DND-41 (cell line): ENCODE results near the gene RPL5.

Experiments
- ATAC-seq: fragments of 200-7000 bp; cut with Tn5 transposase; 3 replicates; pipeline ENCODE4 v1.9.1; 2021; ENCODE audit warnings: low read depth; ENCODE audit not compliant: insufficient read depth
- DNase-seq: peaks from one replicate; pipeline ENCODE4 v3.0.0-alpha.2; 2020
- H2AFZ ChIP-seq: 2 replicates; pipeline ENCODE4 v1.6.0; 2012; ENCODE audit warnings: low read depth, low read length
- H3K27ac ChIP-seq: 2 replicates; pipeline ENCODE4 v1.5.1; 2012; ENCODE audit warnings: low read length, inconsistent platforms
- H3K27me3 ChIP-seq: fragments of 200-600 bp; sonication (generic); 2 replicates; pipeline ENCODE4 v1.6.0; 2012; ENCODE audit warnings: low read length, mild to moderate bottlenecking, inconsistent platforms; ENCODE audit not compliant: insufficient read depth, poor library complexity
- H3K36me3 ChIP-seq: 2 replicates; pipeline ENCODE4 v1.5.1; 2012; ENCODE audit warnings: low read length, inconsistent platforms; ENCODE audit not compliant: insufficient read depth
- H3K4me1 ChIP-seq: 2 replicates; pipeline ENCODE4 v1.5.1; 2012; ENCODE audit warnings: mild to moderate bottlenecking, low read length; ENCODE audit not compliant: insufficient read depth
- H3K4me2 ChIP-seq: 2 replicates; pipeline ENCODE4 v1.6.0; 2012; ENCODE audit warnings: mild to moderate bottlenecking, moderate library complexity, low read length, inconsistent platforms; ENCODE audit not compliant: insufficient read depth
- H3K4me3 ChIP-seq, 2 experiments: fragments of 200-600 bp in 1 of 2; shearing (Covaris generic) in 1 of 2; 2 replicates each; pipeline ENCODE4 v1.5.1; 2012 to 2016; ENCODE audit warnings: inconsistent platforms in 2 of 2, low read length in 2 of 2, mild to moderate bottlenecking in 2 of 2, low read depth in 1 of 2, moderate library complexity in 1 of 2
- H3K79me2 ChIP-seq: 2 replicates; pipeline ENCODE4 v1.6.0; 2012; ENCODE audit warnings: low read length, inconsistent platforms; ENCODE audit not compliant: insufficient read depth
- H3K9ac ChIP-seq: 2 replicates; pipeline ENCODE4 v1.6.0; 2012; ENCODE audit warnings: low read depth, mild to moderate bottlenecking, inconsistent platforms, low read length, moderate library complexity
- H3K9me3 ChIP-seq: 2 replicates; pipeline ENCODE4 v1.5.1; 2012; ENCODE audit warnings: low read length, moderate library complexity, mild to moderate bottlenecking, inconsistent platforms; ENCODE audit not compliant: insufficient read depth, severe bottlenecking
- H4K20me1 ChIP-seq: 2 replicates; pipeline ENCODE4 v1.6.0; 2012; ENCODE audit warnings: low read length; ENCODE audit not compliant: insufficient read depth
- EZH2 ChIP-seq: IDR thresholded peaks from 3 replicates; pipeline ENCODE4 v1.6.1; 2012; ENCODE audit warnings: borderline replicate concordance, low read depth, mild to moderate bottlenecking, moderate library complexity, low read length, inconsistent platforms; ENCODE audit not compliant: severe bottlenecking
- TF ChIP-seq, protein P1 (sequence below): IDR thresholded peaks from 2 replicates; pipeline ENCODE4 v1.5.1; 2012; ENCODE audit warnings: borderline replicate concordance, low read length, moderate library complexity, mild to moderate bottlenecking; ENCODE audit not compliant: poor library complexity, severe bottlenecking; ENCODE audit errors: extremely low read depth

RPL5 gene

DNA sequence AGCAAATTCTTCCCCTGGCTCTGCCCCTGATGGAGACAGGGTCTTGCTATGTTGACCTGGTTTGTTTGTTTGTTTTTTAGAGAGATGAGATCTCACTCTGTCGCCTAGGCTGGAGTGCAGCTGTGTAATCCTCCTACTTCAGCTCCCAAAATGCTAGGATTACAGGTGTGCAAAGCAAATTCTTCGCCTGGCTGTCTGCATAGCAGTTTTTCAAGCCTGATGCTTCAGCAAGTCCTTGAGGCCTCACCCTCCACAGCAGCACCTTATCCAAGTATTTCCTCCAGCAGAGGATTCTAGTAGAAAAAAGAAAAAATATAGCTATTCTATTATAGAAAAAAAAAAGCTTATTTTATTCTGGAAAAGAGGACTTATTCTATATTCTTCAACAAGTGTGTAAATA is 15.1 kb upstream of the RPL5 start:
- no peak for DNase-seq
- Histone ChIP-seq H3K36me3 (no peaks in the 10 kb centered on the region), H3K9me3 (no peaks in the 10 kb centered on the region), H2AFZ (no peak overlapping the region), H3K27me3 (peaks cover 4% of the 10 kb centered on the region), H3K4me3 (no peak overlapping the region), H3K27ac (no peak overlapping the region), H3K4me1 (no peaks in the 10 kb centered on the region), H3K4me2 (no peak overlapping the region), H4K20me1 (no peaks in the 10 kb centered on the region), H3K79me2 (no peaks in the 10 kb centered on the region), H3K9ac (no peak overlapping the region)
- ATAC-seq: no peak
- TF ChIP-seq, protein P1, sequence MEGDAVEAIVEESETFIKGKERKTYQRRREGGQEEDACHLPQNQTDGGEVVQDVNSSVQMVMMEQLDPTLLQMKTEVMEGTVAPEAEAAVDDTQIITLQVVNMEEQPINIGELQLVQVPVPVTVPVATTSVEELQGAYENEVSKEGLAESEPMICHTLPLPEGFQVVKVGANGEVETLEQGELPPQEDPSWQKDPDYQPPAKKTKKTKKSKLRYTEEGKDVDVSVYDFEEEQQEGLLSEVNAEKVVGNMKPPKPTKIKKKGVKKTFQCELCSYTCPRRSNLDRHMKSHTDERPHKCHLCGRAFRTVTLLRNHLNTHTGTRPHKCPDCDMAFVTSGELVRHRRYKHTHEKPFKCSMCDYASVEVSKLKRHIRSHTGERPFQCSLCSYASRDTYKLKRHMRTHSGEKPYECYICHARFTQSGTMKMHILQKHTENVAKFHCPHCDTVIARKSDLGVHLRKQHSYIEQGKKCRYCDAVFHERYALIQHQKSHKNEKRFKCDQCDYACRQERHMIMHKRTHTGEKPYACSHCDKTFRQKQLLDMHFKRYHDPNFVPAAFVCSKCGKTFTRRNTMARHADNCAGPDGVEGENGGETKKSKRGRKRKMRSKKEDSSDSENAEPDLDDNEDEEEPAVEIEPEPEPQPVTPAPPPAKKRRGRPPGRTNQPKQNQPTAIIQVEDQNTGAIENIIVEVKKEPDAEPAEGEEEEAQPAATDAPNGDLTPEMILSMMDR: no peak
- no peak for TF ChIP-seq EZH2

DNA sequence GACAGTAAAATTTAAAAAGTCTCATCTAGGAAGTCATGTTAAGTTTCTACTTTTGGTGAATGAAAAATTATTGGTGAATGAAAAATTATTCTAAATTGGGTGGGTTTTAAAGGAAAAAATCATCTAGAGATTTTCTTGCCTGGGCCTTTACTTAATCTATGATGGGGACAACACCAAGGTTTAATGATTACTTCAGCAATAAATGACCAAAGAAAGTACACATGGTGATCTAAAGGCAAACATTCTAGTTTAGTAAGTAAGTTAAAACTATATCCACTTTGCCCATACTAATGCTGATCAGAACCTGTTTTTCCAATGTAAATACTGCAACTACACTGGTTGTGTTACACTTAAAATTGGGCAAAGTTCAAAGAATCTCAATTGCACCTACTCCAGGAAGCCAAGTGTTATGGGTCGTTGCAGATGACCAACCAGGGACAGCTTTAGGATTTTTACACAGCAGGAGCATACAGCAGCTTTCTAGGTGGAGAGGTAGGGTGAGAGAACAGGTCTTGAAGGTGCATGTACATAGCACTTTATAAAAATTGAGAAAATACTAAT is 14.6 kb upstream of the RPL5 start:
- Histone ChIP-seq H3K9ac (no peak overlapping the region), H3K4me2 (no peak overlapping the region)

DNA sequence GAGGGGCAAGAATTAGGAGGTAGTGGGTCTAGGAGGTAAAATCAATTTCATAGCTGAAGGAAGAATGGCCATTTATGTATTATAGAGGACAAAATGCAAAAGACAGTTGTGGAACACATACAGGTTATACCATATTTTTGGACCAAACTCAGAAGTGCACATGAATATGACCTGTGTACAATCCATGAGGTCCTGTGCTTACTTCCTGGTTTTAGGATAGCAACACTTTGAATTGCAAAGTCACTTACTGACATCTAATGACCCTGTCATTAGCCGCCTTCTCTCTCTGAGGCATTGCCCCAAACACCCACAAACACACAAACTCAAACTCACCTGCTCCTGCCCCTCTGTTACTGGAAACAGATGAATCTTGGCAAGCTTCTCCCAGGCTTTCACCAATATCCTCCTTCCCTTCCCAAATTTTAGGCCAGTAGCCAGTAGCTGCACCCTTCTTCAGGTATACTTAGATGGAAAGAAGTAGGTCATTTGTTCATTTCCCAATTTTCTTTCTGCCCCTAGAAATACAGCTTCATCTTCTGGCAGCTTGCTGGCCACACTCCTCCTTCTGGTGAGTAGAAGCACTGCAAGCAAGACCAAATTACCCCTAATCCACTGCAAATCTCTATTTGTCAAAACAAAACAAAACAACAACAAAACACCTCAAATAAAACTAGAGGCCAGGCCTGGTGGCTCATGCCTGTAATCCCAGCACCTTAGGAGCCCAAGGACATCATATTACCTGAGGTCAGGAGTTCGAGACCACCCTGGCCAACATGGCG is 13.7 kb upstream of the RPL5 start:
- Histone ChIP-seq H3K9me3 (no peaks in the 10 kb centered on the region), H3K36me3 (no peaks in the 10 kb centered on the region), H3K4me1 (no peaks in the 10 kb centered on the region), H3K27me3 (peaks cover 4% of the 10 kb centered on the region), H4K20me1 (no peaks in the 10 kb centered on the region), H3K4me3 (no peak overlapping the region), H3K79me2 (no peaks in the 10 kb centered on the region), H3K9ac (no peak overlapping the region), H2AFZ (no peak overlapping the region), H3K4me2 (no peak overlapping the region), H3K27ac (no peak overlapping the region)
- DNase-seq: peak; percentile 20
- 0 out of 3 replicates have a peak, but pooled peaks have one; percentile 45 for ATAC-seq
- TF ChIP-seq, protein P1: peak; percentile 68
- no peak for TF ChIP-seq EZH2

More for the DNA sequence above, 14.6 kb upstream of the RPL5 start:
- Histone ChIP-seq H3K79me2 (no peaks in the 10 kb centered on the region), H3K27ac (no peak overlapping the region), H3K36me3 (no peaks in the 10 kb centered on the region), H3K9me3 (no peaks in the 10 kb centered on the region), H3K4me1 (no peaks in the 10 kb centered on the region), H4K20me1 (no peaks in the 10 kb centered on the region), H3K27me3 (peaks cover 4% of the 10 kb centered on the region), H2AFZ (no peak overlapping the region), H3K4me3 (no peak overlapping the region)
- DNase-seq (no peak), ATAC-seq (no peak)
- TF ChIP-seq, protein P1: no peak
- TF ChIP-seq EZH2: no peak
